ENCODE results near the gene IL1RAPL2. TPM values are rescaled to one million over a fixed set of nuclear protein-coding genes. Genes with fewer than 3 reads are reported as not detected.

IL1RAPL2 gene
- total and polyA plus RNA-seq, 7 donors, result not detected

DNA sequence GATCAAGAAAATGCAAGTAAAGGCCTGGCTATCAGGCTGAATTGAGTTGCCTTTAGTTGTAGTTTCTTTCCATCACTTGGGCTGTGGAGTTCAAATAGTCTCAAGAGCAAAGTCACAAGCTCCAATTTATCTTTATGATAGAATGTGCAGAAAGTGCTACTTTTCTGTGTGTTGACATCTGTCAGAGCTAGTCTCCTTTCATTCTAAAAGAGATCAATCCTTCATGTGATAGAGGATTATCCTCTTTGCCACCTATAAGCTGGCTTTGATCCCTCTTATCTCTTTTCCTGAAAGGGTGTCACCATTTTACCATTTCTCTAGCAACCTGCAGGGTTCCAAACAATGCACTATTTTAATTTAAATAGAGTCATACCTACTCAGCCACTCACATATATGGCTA lies 429.5 kb downstream of the IL1RAPL2 start:
- Histone ChIP-seq H3K36me3 (ENCODE audit: insufficient read depth in 1 of 2, low read depth in 1 of 2) (no peaks in the 10 kb centered on the region), H3K4me1 (no peaks in the 10 kb centered on the region), H3K4me3 (no peak overlapping the region), H3K27me3 (ENCODE audit: insufficient read depth in 3 of 3, low read length in 2 of 3) (peaks cover 0 to 9% (median 0%) of the 10 kb centered on the region in 3 donors), H3K9me3 (no peaks in the 10 kb centered on the region), H3K27ac (no peak overlapping the region)
- intact Hi-C loops (cut with DNase I), result no loop called here
- ATAC-seq, result no peak
- TF ChIP-seq CTCF (IDR thresholded peaks at IDR 0.05), result no peak
- no peak for DNase-seq

- 64 to 88% (median 75%) methylated on average over 3 of the region's 3 CpGs for WGBS, 3 donors
These were observed 440.1 kb downstream of the IL1RAPL2 start for GRCh38 chrX:105006103-105006502.

GRCh38 chrX:105006996-105007395 lies 441.0 kb downstream of the IL1RAPL2 start:
- no peak overlapping the region for H3K27ac ChIP-seq
- TF ChIP-seq CTCF (IDR thresholded peaks at IDR 0.05), result no peak
- intact Hi-C loops (cut with DNase I), result no loop called here
- no peak for DNase-seq
- H3K9me3 ChIP-seq, result no peaks in the 10 kb centered on the region
- peaks cover 0 to 5% (median 0%) of the 10 kb centered on the region in 3 donors for H3K27me3 ChIP-seq (ENCODE audit: insufficient read depth in 3 of 3, low read length in 2 of 3)
- no peak for ATAC-seq
- no peaks in the 10 kb centered on the region for H3K36me3 ChIP-seq (ENCODE audit: insufficient read depth in 1 of 2, low read depth in 1 of 2)
- no peak overlapping the region for H3K4me3 ChIP-seq
- H3K4me1 ChIP-seq, result no peaks in the 10 kb centered on the region

More at GRCh38 chrX:105006103-105006502, 440.1 kb downstream of the IL1RAPL2 start:
- H3K27me3 ChIP-seq (ENCODE audit: insufficient read depth in 3 of 3, low read length in 2 of 3), result peaks cover 0 to 5% (median 0%) of the 10 kb centered on the region in 3 donors
- no peaks in the 10 kb centered on the region for H3K4me1 ChIP-seq
- no peaks in the 10 kb centered on the region for H3K36me3 ChIP-seq (ENCODE audit: insufficient read depth in 1 of 2, low read depth in 1 of 2)
- intact Hi-C loops (cut with DNase I), result no loop called here
- TF ChIP-seq CTCF (IDR thresholded peaks at IDR 0.05), result no peak
- no peak overlapping the region for H3K4me3 ChIP-seq
- no peaks in the 10 kb centered on the region for H3K9me3 ChIP-seq
- DNase-seq, result no peak
- ATAC-seq, result no peak
- H3K27ac ChIP-seq, result no peak overlapping the region

- Histone ChIP-seq H3K9me3 (no peaks in the 10 kb centered on the region), H3K4me3 (no peak overlapping the region), H3K36me3 (ENCODE audit: insufficient read depth in 1 of 2, low read depth in 1 of 2) (no peaks in the 10 kb centered on the region), H3K27ac (no peak overlapping the region), H3K27me3 (ENCODE audit: insufficient read depth in 3 of 3, low read length in 2 of 3) (peaks cover 0 to 7% (median 0%) of the 10 kb centered on the region in 3 donors), H3K4me1 (no peaks in the 10 kb centered on the region)
- no peak for ATAC-seq
- 93 to 97% (median 95%) methylated on average over 2 of the region's 2 CpGs for WGBS, 3 donors
- DNase-seq, result no peak
- no peak for TF ChIP-seq CTCF (IDR thresholded peaks at IDR 0.05)
- intact Hi-C loops (cut with DNase I), result no loop called here
These were observed 447.7 kb downstream of the IL1RAPL2 start for GRCh38 chrX:105013719-105014118.

GRCh38 chrX:105017641-105018040 lies 451.6 kb downstream of the IL1RAPL2 start:
- Histone ChIP-seq H3K27me3 (ENCODE audit: insufficient read depth in 3 of 3, low read length in 2 of 3) (peaks cover 0 to 7% (median 0%) of the 10 kb centered on the region in 3 donors), H3K9me3 (no peaks in the 10 kb centered on the region), H3K36me3 (ENCODE audit: insufficient read depth in 1 of 2, low read depth in 1 of 2) (no peaks in the 10 kb centered on the region), H3K4me3 (no peak overlapping the region), H3K4me1 (no peaks in the 10 kb centered on the region), H3K27ac (no peak overlapping the region)
- TF ChIP-seq CTCF (IDR thresholded peaks at IDR 0.05), result no peak
- 67 to 88% (median 87%) methylated on average over 2 of the region's 2 CpGs for WGBS, 3 donors
- intact Hi-C loops (cut with DNase I), result no loop called here
- ATAC-seq (no peak), DNase-seq (no peak)

Data from psoas muscle (tissue), 8 donors.